ENCODE results near the gene OR52A5. TPM values are rescaled to one million over a fixed set of nuclear protein-coding genes. Genes with fewer than 3 reads are reported as not detected.
"Not testable (repeated sequence)": the region's sequence is repeated elsewhere in the genome, so short reads cannot be mapped to it uniquely, and the experiment has no call there.

Gene OR52A5
- total RNA-seq, result not detected in 2 replicates

DNA sequence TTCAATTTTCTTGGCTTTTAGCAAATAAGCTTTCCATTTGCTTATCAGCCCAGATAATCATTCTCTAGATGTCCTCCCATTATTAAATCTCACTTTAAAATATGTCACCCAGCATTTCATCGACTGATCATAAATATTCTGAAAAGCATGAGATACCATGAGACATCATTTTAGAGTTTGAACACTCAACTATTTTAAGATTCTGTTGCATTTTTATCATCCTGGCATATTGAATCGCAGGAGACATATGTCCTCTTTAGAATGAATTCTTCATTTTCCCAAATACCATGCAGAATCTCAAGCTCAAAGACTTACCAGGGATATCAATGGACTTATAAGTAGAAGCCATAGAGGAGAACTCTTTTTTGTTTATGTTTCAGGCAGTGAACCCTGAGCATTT is at the start of gene OR52A5:
Gene OR52A5, minus strand, starts transcription at position 361 of the 400 bp plus-strand sequence. CDS start 5,714 bp downstream, outside the sequence.
- intact Hi-C loops (cut with micrococcal nuclease), result no loop called here

DNA sequence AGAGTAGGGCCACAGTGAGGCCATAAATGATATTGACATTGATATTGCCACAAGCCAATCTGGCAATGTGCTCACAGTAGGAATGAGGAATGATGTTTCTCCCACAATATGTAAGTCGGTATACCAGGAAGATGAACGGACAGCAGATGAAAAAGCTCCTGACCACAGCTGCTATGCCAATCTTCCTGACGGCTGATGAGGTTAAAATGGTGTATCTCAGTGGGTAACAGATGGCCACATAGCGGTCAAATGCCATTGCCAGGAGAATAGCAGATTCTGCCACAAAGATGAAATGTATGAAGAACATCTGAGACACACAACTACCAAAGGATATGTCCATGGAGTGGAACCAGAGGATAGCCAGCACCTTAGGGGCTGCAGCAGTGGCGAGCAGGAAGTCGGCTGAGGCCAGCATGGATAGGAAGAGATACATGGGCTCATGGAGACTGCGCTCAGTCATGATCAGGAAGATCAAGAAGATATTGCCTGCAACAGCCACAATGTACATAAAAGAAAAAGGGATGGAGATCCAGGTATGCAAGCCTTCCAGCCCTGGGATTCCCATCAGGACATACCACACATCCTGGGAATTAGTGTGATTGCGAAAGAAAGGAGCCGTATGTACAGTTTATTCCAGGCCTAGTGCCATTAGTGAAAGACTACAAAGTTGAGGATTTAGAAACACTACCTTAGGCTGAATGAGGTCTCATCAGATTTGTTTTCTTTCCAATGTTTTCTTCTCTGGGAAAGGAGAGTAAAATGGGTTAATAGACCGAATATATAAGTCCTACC is 40.1 kb upstream of the OR52A5 start:
- intact Hi-C loops (cut with micrococcal nuclease), result no loop called here

DNA sequence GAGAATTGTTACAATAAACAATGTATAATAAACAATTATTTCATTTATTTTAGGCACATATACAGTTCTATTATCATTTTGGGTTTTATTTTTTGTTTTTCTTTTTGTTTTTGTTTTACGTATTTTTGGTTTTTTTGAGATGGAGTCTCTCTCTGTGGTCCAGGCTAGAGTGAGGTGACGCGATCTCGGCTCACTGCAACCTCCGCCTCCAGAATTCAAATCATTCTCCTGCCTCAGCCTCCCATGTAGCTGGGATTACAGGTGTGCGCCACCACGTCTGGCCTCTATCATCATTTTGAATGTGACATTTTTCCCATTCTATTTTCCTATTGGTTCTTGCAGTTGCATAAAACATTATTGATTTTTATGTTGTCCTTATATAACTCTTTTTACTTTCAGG is 36.8 kb upstream of the OR52A5 start:
- intact Hi-C loops (cut with micrococcal nuclease), result no loop called here

DNA sequence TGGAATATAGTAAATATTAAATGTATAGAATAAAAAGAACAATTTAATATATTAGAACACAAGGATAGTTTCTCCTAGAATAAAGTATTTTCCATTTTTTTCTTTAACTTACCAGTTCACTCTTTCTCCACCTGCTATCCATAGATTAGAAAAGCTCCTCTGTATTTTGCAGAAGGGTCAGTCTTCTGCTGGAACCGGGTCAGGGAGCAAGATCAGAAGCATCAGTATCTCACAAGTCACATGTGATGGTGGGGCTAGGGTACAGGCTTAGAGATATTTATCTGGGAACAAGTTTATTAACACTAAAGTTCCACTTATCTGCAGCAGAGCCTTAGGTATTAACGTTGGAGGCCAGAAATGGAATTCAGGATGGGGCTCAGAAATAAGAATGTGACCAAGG is 33.7 kb upstream of the OR52A5 start:
- intact Hi-C loops (cut with micrococcal nuclease), result no loop called here

DNA sequence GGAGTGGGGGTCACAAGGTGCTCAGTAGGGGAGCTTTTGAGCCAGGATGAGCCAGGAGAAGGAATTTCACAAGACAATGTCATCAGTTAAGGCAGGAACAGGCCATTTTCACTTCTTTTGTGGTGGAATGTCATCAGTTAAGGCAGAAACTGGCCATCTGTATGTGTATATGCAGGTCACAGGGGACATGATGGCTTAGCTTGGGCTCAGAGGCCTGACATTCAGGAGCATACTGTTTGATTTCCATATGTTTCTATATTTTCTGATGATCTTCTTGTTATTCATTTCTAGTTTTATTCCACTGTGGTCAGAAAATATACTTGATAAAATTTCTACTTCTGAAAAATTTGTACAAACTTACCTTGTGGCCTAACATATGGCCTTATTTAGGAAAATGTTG is 27.7 kb upstream of the OR52A5 start:
- intact Hi-C loops (cut with micrococcal nuclease), result not testable (repeated sequence)

DNA sequence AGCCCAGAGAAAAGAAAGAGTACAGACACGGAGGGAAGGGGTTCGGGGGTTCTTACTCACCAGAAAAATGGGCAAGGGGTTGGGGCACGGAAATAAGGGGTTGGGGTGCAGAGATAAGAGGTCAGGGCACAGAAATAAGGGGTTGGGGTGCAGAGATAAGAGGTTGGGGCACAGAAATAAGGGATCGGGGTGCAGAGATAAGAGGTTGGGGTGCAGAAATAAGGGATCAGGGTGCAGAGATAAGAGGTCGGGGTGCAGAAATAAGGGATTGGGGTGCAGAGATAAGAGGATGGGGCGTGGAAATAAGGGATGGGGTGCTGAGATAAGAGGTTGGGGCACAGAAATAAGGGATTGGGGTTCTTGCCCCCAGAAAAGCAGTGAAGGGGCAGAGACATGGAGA is 26.7 kb upstream of the OR52A5 start:
- intact Hi-C loops (cut with micrococcal nuclease), result not testable (repeated sequence)

DNA sequence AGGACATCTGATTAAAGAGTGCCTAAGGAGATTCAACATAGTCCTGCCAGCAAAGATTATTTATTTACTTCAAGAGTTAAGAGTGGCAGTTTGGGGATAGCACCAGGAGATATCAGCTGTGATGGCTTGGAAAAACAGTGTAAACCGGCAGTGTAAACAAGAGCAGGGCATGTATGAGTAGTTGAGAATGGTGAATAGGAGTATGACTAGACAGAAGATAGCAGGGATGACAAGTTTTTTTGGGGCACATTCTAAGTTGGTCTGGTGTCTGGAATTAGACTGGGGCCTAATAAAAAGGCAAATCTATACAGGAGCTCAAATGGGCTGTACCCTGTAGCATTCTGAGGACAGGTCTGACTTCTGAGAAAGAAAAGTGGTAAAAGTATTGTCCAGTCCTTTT is 22.9 kb upstream of the OR52A5 start:
- intact Hi-C loops (cut with micrococcal nuclease), result not testable (repeated sequence)

DNA sequence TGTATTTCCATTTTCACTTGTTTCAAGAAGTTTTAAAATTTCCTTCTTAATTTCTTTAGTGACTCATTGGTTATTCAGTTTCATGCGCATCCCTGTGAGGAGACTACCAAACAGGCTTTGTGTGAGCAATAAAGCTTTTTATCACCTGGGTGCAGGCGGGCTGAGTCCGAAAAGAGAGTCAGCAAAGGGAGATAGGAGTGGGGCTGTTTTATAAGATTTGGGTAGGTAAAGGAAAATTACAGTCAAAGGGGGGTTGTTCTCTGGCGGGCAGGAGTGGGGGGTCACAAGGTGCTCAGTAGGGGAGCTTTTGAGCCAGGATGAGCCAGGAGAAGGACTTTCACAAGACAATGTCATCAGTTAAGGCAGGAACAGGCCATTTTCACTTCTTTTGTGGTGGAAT is 22.1 kb upstream of the OR52A5 start:
- intact Hi-C loops (cut with micrococcal nuclease), result not testable (repeated sequence)

DNA sequence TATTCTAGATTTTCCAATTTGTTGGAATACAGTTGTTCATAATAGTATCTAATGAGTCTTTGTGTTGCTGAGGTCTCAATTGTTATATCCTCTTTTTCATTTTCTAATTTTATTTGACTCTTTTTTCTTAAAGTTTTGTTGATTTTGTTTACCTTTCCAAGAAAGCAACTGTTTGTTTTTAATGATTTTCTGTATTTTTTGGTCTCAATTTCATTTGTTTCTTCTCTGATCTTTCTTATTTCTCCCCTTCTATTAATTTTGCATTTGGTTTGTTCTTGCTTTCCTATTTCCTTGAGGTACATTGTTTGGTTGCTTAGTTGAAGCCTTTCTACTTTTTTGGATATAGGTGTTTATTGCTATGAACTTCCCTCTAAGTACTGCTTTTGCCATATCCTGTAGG is 21.6 kb upstream of the OR52A5 start:
- intact Hi-C loops (cut with micrococcal nuclease), result no loop called here

DNA sequence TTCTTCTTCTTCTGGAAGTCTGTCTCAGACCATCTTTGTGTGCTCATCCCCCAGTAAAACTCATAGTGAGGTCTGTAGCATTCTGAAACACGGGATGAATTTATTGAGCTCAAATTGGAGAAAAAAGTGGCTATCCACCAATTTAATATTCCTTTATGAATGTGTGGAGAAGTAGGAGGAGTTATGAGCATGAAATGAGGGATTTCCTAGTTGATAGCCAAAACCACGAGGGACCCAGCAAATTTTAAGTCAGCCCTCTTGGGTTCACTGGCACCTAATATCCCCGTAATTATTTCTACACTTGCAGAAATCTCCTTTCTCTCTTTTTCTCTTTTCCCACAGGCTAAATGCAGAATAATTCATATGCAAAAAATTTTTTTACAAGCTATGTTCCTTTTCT is 16.5 kb upstream of the OR52A5 start, which contains the start of gene OR52A1:
Gene OR52A1, minus strand, starts transcription at position 101 of the 400 bp plus-strand sequence. CDS start 2,388 bp downstream, outside the sequence.
- intact Hi-C loops (cut with micrococcal nuclease), result no loop called here

DNA sequence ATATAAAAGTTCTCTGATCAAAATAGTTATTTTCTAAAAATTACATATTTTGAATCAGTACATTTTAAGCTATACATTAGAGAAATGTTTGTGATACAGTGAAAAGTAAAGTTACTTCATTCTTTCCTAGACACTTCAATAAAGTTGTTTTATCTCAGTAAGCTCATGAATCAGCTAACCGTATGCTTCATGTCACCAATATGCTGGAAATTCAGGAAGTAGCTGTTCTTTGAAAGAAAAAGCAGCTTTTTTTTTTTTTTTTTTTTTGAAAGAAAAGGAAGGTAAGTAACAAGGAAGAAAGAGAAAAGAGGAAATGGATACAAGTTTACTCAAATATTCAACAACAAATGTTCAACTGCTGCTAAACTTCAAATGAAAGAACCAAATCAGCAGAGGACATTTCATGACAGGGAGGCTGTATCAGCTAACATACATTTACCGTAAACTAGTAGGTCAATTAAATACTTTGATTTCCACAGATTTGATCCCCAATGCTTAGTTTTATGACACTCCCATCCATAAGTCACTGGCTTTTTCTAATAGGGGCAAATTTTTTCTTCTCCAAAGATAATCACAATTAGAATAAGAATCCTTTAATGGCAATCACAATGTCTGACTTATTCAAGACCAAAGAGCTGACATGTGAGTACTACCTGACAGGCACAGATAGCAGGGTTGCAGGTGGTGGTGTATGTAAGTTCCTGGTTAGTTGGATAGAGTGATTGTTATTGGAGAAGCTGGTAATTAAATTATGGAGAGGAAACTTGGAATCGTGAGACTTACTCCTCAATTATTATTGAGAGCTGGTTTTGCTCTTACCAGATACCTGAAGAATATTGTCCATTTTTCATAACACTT is 15.6 kb upstream of the OR52A5 start:
- intact Hi-C loops (cut with micrococcal nuclease), result no loop called here

DNA sequence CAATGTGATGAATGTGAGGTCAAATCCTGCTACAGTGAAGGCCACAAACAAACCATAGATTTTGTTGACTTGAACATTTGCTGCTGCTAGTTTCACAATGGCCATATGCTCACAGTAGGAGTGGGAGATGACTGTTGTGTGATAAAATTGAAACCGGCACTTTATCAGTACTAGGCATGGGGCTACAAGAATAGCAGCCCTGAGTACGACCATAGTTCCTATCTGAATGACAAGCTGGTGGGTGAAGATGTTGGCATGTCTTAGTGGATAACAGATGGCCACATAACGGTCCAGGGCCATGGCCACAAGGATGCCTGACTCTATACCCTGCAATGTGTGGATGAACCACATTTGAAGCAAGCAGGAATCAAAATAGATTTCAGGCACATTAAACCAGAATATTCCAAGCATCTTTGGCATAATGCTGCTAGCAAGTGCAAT is 13.6 kb upstream of the OR52A5 start:
- intact Hi-C loops (cut with micrococcal nuclease), result no loop called here

DNA sequence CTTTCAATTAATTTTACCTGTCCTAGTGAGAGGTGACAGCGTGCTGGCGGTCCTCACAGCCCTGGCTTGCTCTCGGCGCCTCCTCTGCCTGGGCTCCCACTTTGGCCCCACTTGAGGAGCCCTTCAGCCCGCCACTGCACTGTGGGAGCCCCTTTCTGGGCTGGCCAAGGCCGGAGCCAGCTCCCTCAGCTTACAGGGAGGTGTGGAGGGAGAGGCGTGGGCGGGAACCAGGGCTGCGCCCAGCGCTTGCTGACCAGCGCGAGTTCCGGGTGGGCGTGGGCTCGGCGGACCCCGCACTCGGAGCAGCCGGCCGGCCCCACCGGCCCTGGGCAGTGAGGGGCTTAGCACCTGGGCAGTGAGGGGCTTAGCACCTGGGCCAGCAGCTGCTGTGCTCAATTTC is 6.0 kb upstream of the OR52A5 start:
- intact Hi-C loops (cut with micrococcal nuclease), result not testable (repeated sequence)

DNA sequence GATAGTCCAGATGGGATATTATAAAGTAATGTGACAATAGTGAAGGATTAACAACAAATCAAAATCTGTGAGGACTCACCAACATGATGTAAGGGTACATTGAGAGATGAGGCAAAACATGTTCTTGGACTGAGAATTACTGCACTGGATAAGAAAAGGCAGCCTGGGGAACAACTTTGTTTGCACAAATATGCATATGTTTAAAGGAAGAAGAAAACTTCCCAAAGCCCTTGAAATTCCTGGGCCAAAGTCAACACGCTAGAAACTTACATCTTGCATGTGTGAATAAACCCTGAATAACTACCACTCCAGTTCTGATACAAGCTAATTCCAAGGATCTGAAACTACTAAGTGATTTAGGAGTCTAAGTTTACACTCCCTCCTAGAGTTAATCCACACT is 1.1 kb downstream of the OR52A5 start:
- intact Hi-C loops (cut with micrococcal nuclease), result no loop called here

DNA sequence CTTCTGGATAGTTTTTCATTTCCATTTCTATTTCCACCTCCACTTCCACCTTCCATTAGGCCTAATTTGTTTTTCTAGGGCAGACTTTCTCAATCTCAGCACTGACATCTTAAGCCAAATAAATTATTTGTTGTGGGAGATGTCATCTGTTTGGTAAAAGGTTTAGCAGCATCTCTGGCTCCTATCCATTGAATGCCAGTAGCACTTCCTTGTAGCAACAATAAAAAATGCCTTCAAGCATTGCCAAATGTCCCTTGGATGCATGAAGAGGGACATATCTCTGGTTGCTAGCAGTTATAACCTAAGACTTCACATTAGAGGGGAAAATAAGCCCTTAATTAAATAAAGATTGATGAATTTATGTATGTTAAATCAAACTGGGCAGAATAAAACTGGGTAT is 1.9 kb downstream of the OR52A5 start:
- intact Hi-C loops (cut with micrococcal nuclease), result no loop called here

DNA sequence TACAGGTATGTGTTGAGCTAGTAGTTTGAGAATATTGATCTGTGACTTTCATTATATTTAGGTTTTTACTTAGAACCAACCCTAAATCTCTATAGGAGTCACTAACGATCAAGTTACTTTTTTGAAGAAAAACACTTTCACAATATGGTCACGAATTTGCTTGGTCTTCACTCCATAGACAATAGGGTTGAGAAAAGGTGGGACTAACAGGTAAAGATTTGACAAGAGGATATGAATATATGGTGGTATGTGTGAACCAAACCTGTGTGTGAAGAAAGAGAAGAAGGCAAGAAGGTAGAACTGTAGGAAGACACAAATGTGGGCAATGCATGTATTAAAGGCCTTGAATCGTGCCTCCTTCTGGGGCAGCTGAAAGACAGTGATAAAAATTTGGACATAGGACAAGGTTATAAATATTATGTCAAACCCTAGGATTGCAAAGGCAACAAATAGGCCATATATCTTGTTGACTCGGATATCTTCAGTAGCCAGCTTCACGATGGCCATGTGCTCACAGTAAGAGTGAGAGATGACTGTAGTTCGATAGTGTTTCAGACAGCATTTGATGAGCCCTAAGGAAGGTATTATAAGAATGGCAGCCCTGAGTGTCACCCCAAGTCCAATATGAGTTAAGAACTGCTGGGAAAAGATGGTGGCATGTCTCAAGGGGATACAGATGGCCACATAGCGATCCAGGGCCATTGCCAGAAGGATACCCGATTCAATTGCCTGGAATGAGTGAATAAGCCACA is 6.4 kb downstream of the OR52A5 start:
- intact Hi-C loops (cut with micrococcal nuclease), result no loop called here

DNA sequence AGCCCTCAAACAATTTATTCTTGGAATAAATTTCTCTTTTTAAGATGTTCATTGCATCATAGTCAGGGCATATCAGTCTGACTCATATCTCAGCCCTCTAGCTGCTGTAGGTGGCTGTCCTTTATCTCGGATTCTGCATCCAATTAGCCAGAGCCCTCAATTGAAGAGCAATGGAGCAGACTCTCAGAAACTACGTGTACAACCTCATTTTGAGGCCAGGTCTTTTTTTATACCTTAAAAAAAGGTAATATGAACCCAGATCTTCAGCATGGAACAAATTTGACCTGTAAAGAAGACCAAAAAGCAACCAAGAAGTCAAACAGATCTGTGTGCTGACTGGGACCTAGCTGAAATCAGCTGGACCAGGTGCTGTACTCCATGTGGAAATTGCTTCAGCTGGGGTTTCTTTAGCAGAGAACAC is 8.7 kb downstream of the OR52A5 start:
- intact Hi-C loops (cut with micrococcal nuclease), result loop anchor here (10.0 kb wide), 1 partner anchor 495 kb away; the partner anchor contains the start of gene OR51D1

DNA sequence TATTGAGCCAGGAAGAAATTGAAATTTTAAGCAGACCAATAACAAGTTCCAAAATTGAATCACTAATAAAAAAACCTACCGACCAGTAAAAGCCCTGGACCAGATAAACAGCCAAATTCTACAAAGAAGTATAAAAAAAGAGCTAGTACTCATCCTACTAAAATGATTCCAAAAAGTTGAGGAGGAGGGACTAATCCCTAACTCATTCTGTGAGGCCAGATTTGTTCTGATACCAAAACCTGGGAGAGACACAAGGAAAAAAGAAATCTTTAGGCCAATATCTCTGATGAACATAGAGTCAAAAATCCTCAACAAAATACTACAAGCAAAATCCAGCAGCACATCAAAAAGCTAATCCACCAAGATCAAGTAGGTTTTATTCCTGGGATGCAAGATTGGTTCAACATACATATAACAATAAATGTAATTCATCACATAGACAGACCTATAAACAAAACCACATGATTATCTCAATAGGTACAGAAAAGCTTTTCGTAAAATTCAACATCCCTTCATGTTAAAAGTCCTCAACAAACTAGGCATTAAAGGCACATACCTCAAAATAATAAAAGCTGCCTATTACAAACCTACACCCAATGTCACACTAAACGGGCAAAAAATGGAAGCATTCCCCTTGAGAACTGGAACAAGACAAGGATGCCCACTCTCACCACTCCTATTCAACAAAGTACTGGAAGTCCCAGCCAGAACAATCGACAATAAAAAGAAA is 13.1 kb downstream of the OR52A5 start:
- intact Hi-C loops (cut with micrococcal nuclease), result loop anchor here (1.0 to 10.0 kb wide), 7 partner anchors 166 to 1238 kb away; partner anchors contain the start of genes FHIP1B, OR51D1 and OR52N2

DNA sequence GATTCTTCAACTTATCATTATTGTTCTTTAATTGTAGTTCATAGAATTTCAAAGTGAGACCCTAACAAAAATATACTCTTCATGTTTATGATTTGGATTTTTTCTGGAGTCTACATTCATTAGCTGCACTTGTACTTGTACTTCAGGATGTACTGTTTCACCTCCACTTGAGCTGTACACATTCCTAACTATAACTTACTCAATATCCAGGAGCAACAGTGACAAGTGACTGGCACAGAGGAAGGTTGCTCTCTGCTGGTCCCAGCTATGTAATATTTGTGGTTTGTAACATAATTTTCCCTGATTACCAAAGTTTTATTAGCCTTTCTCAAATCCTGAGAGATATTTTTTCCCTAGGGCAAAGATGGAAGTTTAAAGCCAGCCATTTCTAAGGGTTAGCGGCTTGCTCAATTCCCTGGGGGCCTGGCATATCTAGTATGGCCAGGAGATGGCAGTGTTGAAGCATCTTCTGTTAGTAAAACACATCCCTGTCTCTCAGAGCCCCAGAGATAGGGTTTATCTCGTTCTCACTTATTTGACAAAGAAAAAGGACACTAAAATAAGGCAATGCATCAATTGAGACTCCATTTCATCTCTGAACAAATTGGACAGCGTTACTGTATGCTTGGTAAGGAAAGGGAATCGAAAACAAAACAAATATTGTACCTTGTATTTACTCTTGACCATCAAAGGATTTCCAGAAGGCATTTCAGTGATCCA is 14.2 kb downstream of the OR52A5 start:
- intact Hi-C loops (cut with micrococcal nuclease), result loop anchor here (1.0 to 10.0 kb wide), 7 partner anchors 167 to 1239 kb away; partner anchors contain the start of genes FHIP1B, OR51D1 and OR52N2

DNA sequence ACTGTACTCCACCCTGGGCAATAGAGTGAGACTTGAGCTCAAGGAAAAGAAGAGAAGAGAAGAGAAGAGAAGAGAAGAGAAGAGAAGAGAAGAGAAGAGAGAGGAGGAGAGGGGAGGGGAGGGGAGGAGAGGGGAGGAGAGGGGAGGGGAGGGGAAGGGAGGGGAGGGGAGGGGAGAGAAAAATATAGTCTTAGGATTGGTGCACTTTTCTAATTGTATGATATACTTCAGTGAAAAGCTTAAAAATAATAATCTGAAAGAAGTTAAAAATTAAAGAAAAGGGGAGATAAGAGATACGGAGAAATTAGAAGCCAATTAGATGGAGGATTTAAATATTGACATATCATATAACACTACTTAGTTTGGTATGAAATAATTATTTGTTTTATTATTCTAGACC is 19.3 kb downstream of the OR52A5 start:
- intact Hi-C loops (cut with micrococcal nuclease), result no loop called here
